ENCODE results near the gene NXPE4.
"Not testable (repeated sequence)": the region's sequence is repeated elsewhere in the genome, so short reads cannot be mapped to it uniquely, and the experiment has no call there.

The NXPE4 gene

GRCh38 chr11:114615448-114616361, 20.1 kb upstream of the NXPE4 start:
- Histone ChIP-seq H3K27me3 (ENCODE audit: insufficient read depth, low read depth) (no peaks in the 10 kb centered on the region), H4K20me1 (ENCODE audit: insufficient read depth) (no peaks in the 10 kb centered on the region), H3K27ac (no peak overlapping the region), H3K4me3 (IDR thresholded peaks at IDR 0.05; ENCODE audit: insufficient read depth, low read depth, low read length) (no peak overlapping the region), H3K4me2 (no peak overlapping the region), H2AFZ (ENCODE audit: low read depth) (no peak overlapping the region), H3K4me1 (ENCODE audit: low read depth, poor library complexity, severe bottlenecking) (no peaks in the 10 kb centered on the region), H3K9ac (no peak overlapping the region), H3K79me2 (ENCODE audit: insufficient read depth, low read depth) (no peaks in the 10 kb centered on the region), H3K36me3 (ENCODE audit: insufficient read depth) (no peaks in the 10 kb centered on the region)
- no peak for TF ChIP-seq CTCF (conservative IDR thresholded peaks at IDR 0.05; ENCODE audit: low read depth, low read length)

GRCh38 chr11:114614127-114614720, 18.6 kb upstream of the NXPE4 start:
- Histone ChIP-seq H3K4me2 (no peak overlapping the region), H3K36me3 (ENCODE audit: insufficient read depth) (no peaks in the 10 kb centered on the region), H3K79me2 (ENCODE audit: insufficient read depth, low read depth) (no peaks in the 10 kb centered on the region), H3K4me3 (IDR thresholded peaks at IDR 0.05; ENCODE audit: insufficient read depth, low read depth, low read length) (no peak overlapping the region), H3K9ac (no peak overlapping the region), H3K27ac (no peak overlapping the region), H4K20me1 (ENCODE audit: insufficient read depth) (no peaks in the 10 kb centered on the region), H3K4me1 (ENCODE audit: low read depth, poor library complexity, severe bottlenecking) (no peaks in the 10 kb centered on the region), H3K27me3 (ENCODE audit: insufficient read depth, low read depth) (no peaks in the 10 kb centered on the region), H2AFZ (ENCODE audit: low read depth) (no peak overlapping the region)
- TF ChIP-seq CTCF (conservative IDR thresholded peaks at IDR 0.05; ENCODE audit: low read depth, low read length), result no peak

- H3K4me3 ChIP-seq (IDR thresholded peaks at IDR 0.05; ENCODE audit: insufficient read depth, low read depth, low read length); H3K4me2 ChIP-seq; H3K9ac ChIP-seq; H4K20me1 ChIP-seq (ENCODE audit: insufficient read depth); H3K4me1 ChIP-seq (ENCODE audit: low read depth, poor library complexity, severe bottlenecking); H2AFZ ChIP-seq (ENCODE audit: low read depth); H3K36me3 ChIP-seq (ENCODE audit: insufficient read depth); H3K79me2 ChIP-seq (ENCODE audit: insufficient read depth, low read depth); H3K27ac ChIP-seq; H3K27me3 ChIP-seq (ENCODE audit: insufficient read depth, low read depth): not testable (repeated sequence)
These were observed 17.5 kb upstream of the NXPE4 start for GRCh38 chr11:114613094-114613493.

- Histone ChIP-seq H3K27ac (no peak overlapping the region), H3K4me3 (IDR thresholded peaks at IDR 0.05; ENCODE audit: insufficient read depth, low read depth, low read length) (no peak overlapping the region), H4K20me1 (ENCODE audit: insufficient read depth) (no peaks in the 10 kb centered on the region), H3K36me3 (ENCODE audit: insufficient read depth) (no peaks in the 10 kb centered on the region), H3K4me1 (ENCODE audit: low read depth, poor library complexity, severe bottlenecking) (no peaks in the 10 kb centered on the region), H3K9ac (no peak overlapping the region), H2AFZ (ENCODE audit: low read depth) (no peak overlapping the region), H3K27me3 (ENCODE audit: insufficient read depth, low read depth) (no peaks in the 10 kb centered on the region), H3K4me2 (no peak overlapping the region), H3K79me2 (ENCODE audit: insufficient read depth, low read depth) (no peaks in the 10 kb centered on the region)
- no peak for TF ChIP-seq CTCF (conservative IDR thresholded peaks at IDR 0.05; ENCODE audit: low read depth, low read length)
These were observed 17.1 kb upstream of the NXPE4 start for GRCh38 chr11:114612686-114613085.

- not testable (repeated sequence) for H3K27me3 ChIP-seq (ENCODE audit: insufficient read depth, low read depth); H3K4me3 ChIP-seq (IDR thresholded peaks at IDR 0.05; ENCODE audit: insufficient read depth, low read depth, low read length); H4K20me1 ChIP-seq (ENCODE audit: insufficient read depth); H3K79me2 ChIP-seq (ENCODE audit: insufficient read depth, low read depth); H3K27ac ChIP-seq; H2AFZ ChIP-seq (ENCODE audit: low read depth); H3K4me2 ChIP-seq; H3K36me3 ChIP-seq (ENCODE audit: insufficient read depth); H3K9ac ChIP-seq; H3K4me1 ChIP-seq (ENCODE audit: low read depth, poor library complexity, severe bottlenecking)
These were observed 16.6 kb upstream of the NXPE4 start for GRCh38 chr11:114612199-114612598.
